SK-N-SH (cell line): ENCODE data around the gene TMEM131. TPM values are rescaled to one million over a fixed set of nuclear protein-coding genes. Genes with fewer than 3 reads are reported as not detected.

Experiments used
- CTCF ChIA-PET: fragments of 300-600, 350-600 bp; formaldehyde crosslinking; extraction: SDS; loops from one replicate; lab custom pipeline; 2021; lab: Yijun Ruan, JAX
- POLR2A ChIA-PET: fragments of 350-600 bp; sonication (Branson Sonifier 250); formaldehyde crosslinking; extraction: SDS; loops from one replicate; lab custom pipeline; 2020; ENCODE audit warnings: antibody characterized with exemption, inconsistent platforms; lab: Yijun Ruan, JAX
- DNase-seq: peaks from one replicate; pipeline ENCODE4 v3.0.0; 2012
- H2AFZ ChIP-seq: fragments of 200-600 bp; sonication (generic); 2 replicates; pipeline ENCODE4 v1.8.1; 2016; ENCODE audit warnings: antibody characterized with exemption, mild to moderate bottlenecking, low read depth
- H3F3A ChIP-seq: fragments of 200-600 bp; sonication (generic); replicated peaks from 2 replicates; pipeline ENCODE3; 2016; ENCODE audit warnings: antibody characterized with exemption, mild to moderate bottlenecking; ENCODE audit not compliant: insufficient read depth
- H3K27ac ChIP-seq, 2 experiments: fragments of 200-500 bp in 1 of 2; fragments of 200-600 bp in 1 of 2; sonication (Bioruptor generic) in 1 of 2; sonication (generic), shearing (Covaris generic) in 1 of 2; 2 replicates each; pipeline versions ENCODE4 v1.5.1 to v1.6.1; 2014 to 2016; ENCODE audit warnings: low read depth in 2 of 2, inconsistent platforms in 1 of 2, low read length in 1 of 2, mild to moderate bottlenecking in 1 of 2, mixed read lengths in 1 of 2
- H3K27me3 ChIP-seq: fragments of 200-600 bp; sonication (generic), shearing (Covaris generic); 2 replicates; pipeline ENCODE4 v1.6.1; 2016; ENCODE audit warnings: mixed run types; ENCODE audit not compliant: insufficient read depth
- H3K36me3 ChIP-seq, 2 experiments: fragments of 200-500 bp in 1 of 2; fragments of 200-600 bp in 1 of 2; sonication (Bioruptor generic) in 1 of 2; sonication (generic) in 1 of 2; replicated peaks in 1 of 2; 2 replicates each; pipeline versions ENCODE3 to v1.5.1; 2014 to 2016; ENCODE audit warnings: low read length in 1 of 2, mild to moderate bottlenecking in 1 of 2; ENCODE audit not compliant: insufficient read depth in 2 of 2, control insufficient read depth in 1 of 2
- H3K4me1 ChIP-seq, 2 experiments: fragments of 200-500 bp in 1 of 2; fragments of 200-600 bp in 1 of 2; sonication (Bioruptor generic) in 1 of 2; sonication (generic), shearing (Covaris generic) in 1 of 2; 2 replicates each; pipeline versions ENCODE4 v1.5.1 to v1.6.1; 2014 to 2016; ENCODE audit warnings: low read depth in 1 of 2, low read length in 1 of 2, mixed run types in 1 of 2; ENCODE audit not compliant: insufficient read depth in 2 of 2, control insufficient read depth in 1 of 2
- H3K4me2 ChIP-seq: fragments of 200-600 bp; sonication (generic), shearing (Covaris generic); 2 replicates; pipeline ENCODE4 v1.6.1; 2017; ENCODE audit warnings: mixed run types
- H3K4me3 ChIP-seq, 2 experiments: fragments of 200-500 bp in 1 of 2; fragments of 200-600 bp in 1 of 2; sonication (Bioruptor generic) in 1 of 2; sonication (generic), shearing (Covaris generic) in 1 of 2; 2 replicates each; pipeline versions ENCODE4 v1.5.1 to v1.8.1; 2014 to 2016; ENCODE audit warnings: low read depth in 2 of 2, inconsistent platforms in 1 of 2, low read length in 1 of 2, mild to moderate bottlenecking in 1 of 2, mixed read lengths in 1 of 2, moderate library complexity in 1 of 2
- H3K79me2 ChIP-seq: fragments of 200-600 bp; sonication (generic); 2 replicates; pipeline ENCODE4 v1.8.1; 2017; ENCODE audit warnings: mild to moderate bottlenecking; ENCODE audit not compliant: insufficient read depth
- H3K9ac ChIP-seq: fragments of 200-600 bp; sonication (generic); 2 replicates; pipeline ENCODE4 v1.6.1; 2017; ENCODE audit warnings: mixed run types
- H3K9me2 ChIP-seq: fragments of 200-600 bp; sonication (generic); 2 replicates; pipeline ENCODE4 v1.6.1; 2017; ENCODE audit warnings: mixed run types
- H3K9me3 ChIP-seq: fragments of 200-600 bp; sonication (generic); 2 replicates; pipeline ENCODE4 v1.6.1; 2017; ENCODE audit warnings: mixed run types, mild to moderate bottlenecking, moderate library complexity
- H4K20me1 ChIP-seq: fragments of 200-600 bp; sonication (generic); 2 replicates; pipeline ENCODE4 v1.6.1; 2017; ENCODE audit warnings: mild to moderate bottlenecking, mixed run types; ENCODE audit not compliant: insufficient read depth
- CHD2 ChIP-seq: fragments of 150-350 bp; IDR thresholded peaks from 2 replicates; pipeline ENCODE4 v1.6.1; 2018; ENCODE audit warnings: low read length; ENCODE audit not compliant: partially characterized antibody
- CTCF ChIP-seq: fragments of 200-600 bp; sonication (generic); IDR thresholded peaks from 2 replicates; pipeline ENCODE4 v1.6.1; 2017; ENCODE audit warnings: antibody characterized with exemption, mild to moderate bottlenecking, moderate library complexity
- ELF1 ChIP-seq: IDR thresholded peaks from 2 replicates; pipeline ENCODE4 v1.4.0; 2012
- FOSL2 ChIP-seq: IDR thresholded peaks from 2 replicates; pipeline ENCODE4 v1.4.0; 2012; ENCODE audit warnings: low read depth, mild to moderate bottlenecking, moderate library complexity, borderline replicate concordance
- FOXJ3 ChIP-seq: sonication (generic); formaldehyde crosslinking; IDR thresholded peaks from 2 replicates; pipeline ENCODE4 v1.5.1; 2020; ENCODE audit warnings: mild to moderate bottlenecking, missing genetic modification reagents
- FOXM1 ChIP-seq: IDR thresholded peaks from 2 replicates; pipeline ENCODE4 v1.4.0; 2012; ENCODE audit warnings: low read depth, mild to moderate bottlenecking
- GABPA ChIP-seq: IDR thresholded peaks from 2 replicates; pipeline ENCODE4 v1.4.0; 2012; ENCODE audit warnings: low read depth, mild to moderate bottlenecking
- JUND ChIP-seq: IDR thresholded peaks from 2 replicates; pipeline ENCODE4 v1.4.0; 2012
- NFIC ChIP-seq: IDR thresholded peaks from 2 replicates; pipeline ENCODE4 v1.4.0; 2012; ENCODE audit warnings: borderline replicate concordance
- NRF1 ChIP-seq: IDR thresholded peaks from 2 replicates; pipeline ENCODE4 v1.6.1; 2012; ENCODE audit warnings: low read depth, mild to moderate bottlenecking, low read length
- RAD21 ChIP-seq: IDR thresholded peaks from 2 replicates; pipeline ENCODE4 v1.6.1; 2012; ENCODE audit warnings: mild to moderate bottlenecking, low read length
- REST ChIP-seq: IDR thresholded peaks from 2 replicates; pipeline ENCODE4 v1.6.1; 2012; ENCODE audit warnings: mild to moderate bottlenecking, low read depth, low read length, moderate library complexity
- SIN3A ChIP-seq: IDR thresholded peaks from 2 replicates; pipeline ENCODE4 v1.6.1; 2012; ENCODE audit warnings: low read depth, mild to moderate bottlenecking, low read length, moderate library complexity, borderline replicate concordance
- SMC3 ChIP-seq: IDR thresholded peaks from 2 replicates; pipeline ENCODE4 v1.6.1; 2012; ENCODE audit warnings: low read depth, low read length, improper control_type of control experiment
- TAF1 ChIP-seq: IDR thresholded peaks from 2 replicates; pipeline ENCODE4 v1.6.1; 2012; ENCODE audit warnings: low read depth, mild to moderate bottlenecking, low read length, moderate library complexity, borderline replicate concordance
- USF1 ChIP-seq: IDR thresholded peaks from 2 replicates; pipeline ENCODE4 v1.4.0; 2012; ENCODE audit warnings: low read depth, borderline replicate concordance
- YY1 ChIP-seq: IDR thresholded peaks from 2 replicates; pipeline ENCODE4 v1.4.0; 2012; ENCODE audit warnings: low read depth, mild to moderate bottlenecking
- ZBTB33 ChIP-seq: IDR thresholded peaks from 2 replicates; pipeline ENCODE4 v1.4.0; 2012; ENCODE audit warnings: low read depth, borderline replicate concordance
- WGBS: methylation state at CpG from one replicate; pipeline ENCODE4 v1.1.6; 2017; ENCODE audit warnings: low lambda C conversion rate; 5-methylcytosine and 5-hydroxymethylcytosine counted together
- polyA plus RNA-seq, 3 experiments: library from polyadenylated mRNA; depleted of rRNA; stranded (reverse); fragments of >200 nt; gene quantifications; 2 replicates each; pipeline ENCODE4 v1.2.3, GENCODE V29; 2012

Gene TMEM131
- polyA plus RNA-seq, 1 of the 3 experiments (the other 2 are of a cell fraction) = 9.1 TPM

- no peaks in the 10 kb centered on the region for H3K27me3 ChIP-seq
- no peaks in the 10 kb centered on the region for H4K20me1 ChIP-seq
- H3K4me1 ChIP-seq = peaks cover 0 to 10% of the 10 kb centered on the region in 2 experiments; a peak in 2 of 4 replicates
- TF ChIP-seq RAD21 (no peak), SMC3 (no peak), SIN3A (no peak), TAF1 (no peak), FOXM1 (no peak), YY1 (no peak), FOXJ3 (no peak), USF1 (no peak), JUND (no peak), NFIC (no peak)
- H3K36me3 ChIP-seq = peaks cover 7 to 19% of the 10 kb centered on the region in 2 experiments
- H2AFZ ChIP-seq = no peak overlapping the region
- H3K9me3 ChIP-seq = peaks cover 5% of the 10 kb centered on the region; the same call in 1 of the 2 replicates
- peaks cover 21% of the 10 kb centered on the region; the same call in 1 of the 2 replicates for H3K79me2 ChIP-seq
- no peak overlapping the region for H3K4me2 ChIP-seq
- peaks cover 4% of the 10 kb centered on the region for H3F3A ChIP-seq
- ChIA-PET CTCF (no interaction called here), POLR2A (no interaction called here)
- H3K9ac ChIP-seq = no peak overlapping the region
- no peak overlapping the region for H3K27ac ChIP-seq
- H3K4me3 ChIP-seq = no peak overlapping the region
- DNase-seq = no peak
- 89% methylated on average over 4 of the region's 4 CpGs for WGBS
- H3K9me2 ChIP-seq = no peaks in the 10 kb centered on the region
These were observed 84.4 kb downstream of the TMEM131 start for GRCh38 chr2:97911206-97911921.

- no peaks in the 10 kb centered on the region for H4K20me1 ChIP-seq
- H3K9me2 ChIP-seq = no peaks in the 10 kb centered on the region
- no peak overlapping the region for H3K27ac ChIP-seq
- ChIA-PET CTCF (no interaction called here), POLR2A (no interaction called here)
- H3K36me3 ChIP-seq = peaks cover 8 to 19% of the 10 kb centered on the region in 2 experiments
- H3K4me1 ChIP-seq = peaks cover 0 to 7% of the 10 kb centered on the region in 2 experiments; a peak in 2 of 4 replicates
- H3K9ac ChIP-seq = no peak overlapping the region
- H3K79me2 ChIP-seq = peaks cover 15% of the 10 kb centered on the region; the same call in 1 of the 2 replicates
- H3K4me2 ChIP-seq = no peak overlapping the region
- no peaks in the 10 kb centered on the region for H3K27me3 ChIP-seq
- DNase-seq = no peak
- 91% methylated on average over 9 of the region's 9 CpGs for WGBS
- H3F3A ChIP-seq = peaks cover 4% of the 10 kb centered on the region
- H3K9me3 ChIP-seq = peaks cover 5% of the 10 kb centered on the region; the same call in 1 of the 2 replicates
- H3K4me3 ChIP-seq = no peak overlapping the region
- no peak overlapping the region for H2AFZ ChIP-seq
- no peak for TF ChIP-seq ZBTB33
- TF ChIP-seq RAD21 = no peak
- no peak for TF ChIP-seq ELF1
- TF ChIP-seq SMC3 = no peak
- no peak for TF ChIP-seq CHD2
- TF ChIP-seq CTCF = no peak
- no peak for TF ChIP-seq NRF1
- TF ChIP-seq GABPA = no peak
- TF ChIP-seq TAF1 = no peak
- TF ChIP-seq FOSL2 = no peak
- TF ChIP-seq REST = no peak
- no peak for TF ChIP-seq FOXM1
These were observed 85.1 kb downstream of the TMEM131 start for GRCh38 chr2:97910403-97911205.
